HEK293 (cell line): Measurements from ENCODE around the gene PPP1R10.

ENCODE experiments used
- GLIS2 ChIP-seq: fragments of 450-650 bp; formaldehyde crosslinking; IDR thresholded peaks from 2 replicates; pipeline ENCODE4 v1.5.1; 2016; ENCODE audit warnings: missing biosample characterization, missing genetic modification characterization
- ZFHX2 ChIP-seq: fragments of 450-650 bp; formaldehyde crosslinking; conservative IDR thresholded peaks from 2 replicates; pipeline ENCODE4 v1.5.1; 2016; ENCODE audit warnings: missing biosample characterization, missing genetic modification characterization
- ZNF169 ChIP-seq: fragments of 450-650 bp; formaldehyde crosslinking; IDR thresholded peaks from 2 replicates; pipeline ENCODE4 v1.5.1; 2016; ENCODE audit warnings: missing biosample characterization, missing genetic modification characterization
- ZNF785 ChIP-seq: fragments of 450-650 bp; formaldehyde crosslinking; IDR thresholded peaks from 2 replicates; pipeline ENCODE4 v1.5.1; 2016; ENCODE audit warnings: missing biosample characterization, missing genetic modification characterization
- ZNF830 ChIP-seq: fragments of 450-650 bp; IDR thresholded peaks from 2 replicates; pipeline ENCODE4 v1.5.0; 2018; ENCODE audit warnings: missing biosample characterization, missing genetic modification characterization, low read depth, mild to moderate bottlenecking, moderate library complexity
- ZSCAN18 ChIP-seq: fragments of 450-650 bp; formaldehyde crosslinking; IDR thresholded peaks from 2 replicates; pipeline ENCODE4 v1.5.1; 2016; ENCODE audit warnings: missing biosample characterization, missing genetic modification characterization
- TF ChIP-seq, protein P1 (sequence below): fragments of 450-650 bp; formaldehyde crosslinking; IDR thresholded peaks from 2 replicates; pipeline ENCODE4 v1.5.1; 2016; ENCODE audit warnings: missing biosample characterization, missing genetic modification characterization
- TF ChIP-seq, protein P2 (sequence below): fragments of 450-650 bp; formaldehyde crosslinking; IDR thresholded peaks from 2 replicates; pipeline ENCODE4 v1.5.1; 2017; ENCODE audit warnings: missing biosample characterization, missing genetic modification characterization
- TF ChIP-seq, protein P3 (sequence below): fragments of 450-650 bp; formaldehyde crosslinking; IDR thresholded peaks from 2 replicates; pipeline ENCODE4 v1.5.1; 2016; ENCODE audit warnings: missing biosample characterization, missing genetic modification characterization
- TF ChIP-seq, protein P4 (sequence below): fragments of 450-650 bp; formaldehyde crosslinking; IDR thresholded peaks from 2 replicates; pipeline ENCODE4 v1.5.1; 2016; ENCODE audit warnings: missing biosample characterization, missing genetic modification characterization, borderline replicate concordance
- TF ChIP-seq, protein P5 (sequence below): fragments of 450-650 bp; formaldehyde crosslinking; IDR thresholded peaks from 2 replicates; pipeline ENCODE4 v1.5.1; 2017; ENCODE audit warnings: missing biosample characterization, missing genetic modification characterization

The PPP1R10 gene

DNA sequence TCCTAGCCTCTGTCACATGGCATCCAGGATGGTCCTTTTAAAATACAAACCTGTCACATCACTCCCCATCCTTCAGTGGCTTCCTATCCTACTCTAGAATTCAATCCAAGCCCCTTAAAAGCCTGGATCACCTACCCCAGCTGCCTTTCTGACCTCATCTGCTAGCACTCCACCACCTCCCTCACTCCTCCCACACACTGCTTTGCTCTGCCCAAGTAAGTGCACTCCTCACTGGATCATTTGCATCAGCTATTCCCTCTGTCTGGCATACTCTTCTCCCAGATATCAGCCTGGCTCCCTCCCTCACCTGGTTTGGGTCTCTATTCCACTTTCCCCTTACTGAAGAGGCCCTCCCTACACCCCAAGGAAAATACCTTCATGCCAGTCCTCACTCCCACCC lies 40.4 kb upstream of the PPP1R10 start (continued):
- TF ChIP-seq, protein P1, sequence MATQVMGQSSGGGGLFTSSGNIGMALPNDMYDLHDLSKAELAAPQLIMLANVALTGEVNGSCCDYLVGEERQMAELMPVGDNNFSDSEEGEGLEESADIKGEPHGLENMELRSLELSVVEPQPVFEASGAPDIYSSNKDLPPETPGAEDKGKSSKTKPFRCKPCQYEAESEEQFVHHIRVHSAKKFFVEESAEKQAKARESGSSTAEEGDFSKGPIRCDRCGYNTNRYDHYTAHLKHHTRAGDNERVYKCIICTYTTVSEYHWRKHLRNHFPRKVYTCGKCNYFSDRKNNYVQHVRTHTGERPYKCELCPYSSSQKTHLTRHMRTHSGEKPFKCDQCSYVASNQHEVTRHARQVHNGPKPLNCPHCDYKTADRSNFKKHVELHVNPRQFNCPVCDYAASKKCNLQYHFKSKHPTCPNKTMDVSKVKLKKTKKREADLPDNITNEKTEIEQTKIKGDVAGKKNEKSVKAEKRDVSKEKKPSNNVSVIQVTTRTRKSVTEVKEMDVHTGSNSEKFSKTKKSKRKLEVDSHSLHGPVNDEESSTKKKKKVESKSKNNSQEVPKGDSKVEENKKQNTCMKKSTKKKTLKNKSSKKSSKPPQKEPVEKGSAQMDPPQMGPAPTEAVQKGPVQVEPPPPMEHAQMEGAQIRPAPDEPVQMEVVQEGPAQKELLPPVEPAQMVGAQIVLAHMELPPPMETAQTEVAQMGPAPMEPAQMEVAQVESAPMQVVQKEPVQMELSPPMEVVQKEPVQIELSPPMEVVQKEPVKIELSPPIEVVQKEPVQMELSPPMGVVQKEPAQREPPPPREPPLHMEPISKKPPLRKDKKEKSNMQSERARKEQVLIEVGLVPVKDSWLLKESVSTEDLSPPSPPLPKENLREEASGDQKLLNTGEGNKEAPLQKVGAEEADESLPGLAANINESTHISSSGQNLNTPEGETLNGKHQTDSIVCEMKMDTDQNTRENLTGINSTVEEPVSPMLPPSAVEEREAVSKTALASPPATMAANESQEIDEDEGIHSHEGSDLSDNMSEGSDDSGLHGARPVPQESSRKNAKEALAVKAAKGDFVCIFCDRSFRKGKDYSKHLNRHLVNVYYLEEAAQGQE = no peak
- TF ChIP-seq ZNF169 (tag by site-specific recombination) (no peak), ZSCAN18 (no peak), GLIS2 (tag by site-specific recombination) (no peak), ZNF830 (no peak), ZFHX2 (tag by site-specific recombination) (peak; percentile 95), ZNF785 (tag by site-specific recombination) (no peak)
- TF ChIP-seq, protein P2, sequence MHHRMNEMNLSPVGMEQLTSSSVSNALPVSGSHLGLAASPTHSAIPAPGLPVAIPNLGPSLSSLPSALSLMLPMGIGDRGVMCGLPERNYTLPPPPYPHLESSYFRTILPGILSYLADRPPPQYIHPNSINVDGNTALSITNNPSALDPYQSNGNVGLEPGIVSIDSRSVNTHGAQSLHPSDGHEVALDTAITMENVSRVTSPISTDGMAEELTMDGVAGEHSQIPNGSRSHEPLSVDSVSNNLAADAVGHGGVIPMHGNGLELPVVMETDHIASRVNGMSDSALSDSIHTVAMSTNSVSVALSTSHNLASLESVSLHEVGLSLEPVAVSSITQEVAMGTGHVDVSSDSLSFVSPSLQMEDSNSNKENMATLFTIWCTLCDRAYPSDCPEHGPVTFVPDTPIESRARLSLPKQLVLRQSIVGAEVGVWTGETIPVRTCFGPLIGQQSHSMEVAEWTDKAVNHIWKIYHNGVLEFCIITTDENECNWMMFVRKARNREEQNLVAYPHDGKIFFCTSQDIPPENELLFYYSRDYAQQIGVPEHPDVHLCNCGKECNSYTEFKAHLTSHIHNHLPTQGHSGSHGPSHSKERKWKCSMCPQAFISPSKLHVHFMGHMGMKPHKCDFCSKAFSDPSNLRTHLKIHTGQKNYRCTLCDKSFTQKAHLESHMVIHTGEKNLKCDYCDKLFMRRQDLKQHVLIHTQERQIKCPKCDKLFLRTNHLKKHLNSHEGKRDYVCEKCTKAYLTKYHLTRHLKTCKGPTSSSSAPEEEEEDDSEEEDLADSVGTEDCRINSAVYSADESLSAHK = no peak
- TF ChIP-seq, protein P3, sequence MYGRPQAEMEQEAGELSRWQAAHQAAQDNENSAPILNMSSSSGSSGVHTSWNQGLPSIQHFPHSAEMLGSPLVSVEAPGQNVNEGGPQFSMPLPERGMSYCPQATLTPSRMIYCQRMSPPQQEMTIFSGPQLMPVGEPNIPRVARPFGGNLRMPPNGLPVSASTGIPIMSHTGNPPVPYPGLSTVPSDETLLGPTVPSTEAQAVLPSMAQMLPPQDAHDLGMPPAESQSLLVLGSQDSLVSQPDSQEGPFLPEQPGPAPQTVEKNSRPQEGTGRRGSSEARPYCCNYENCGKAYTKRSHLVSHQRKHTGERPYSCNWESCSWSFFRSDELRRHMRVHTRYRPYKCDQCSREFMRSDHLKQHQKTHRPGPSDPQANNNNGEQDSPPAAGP (tag by site-specific recombination) = no peak
- TF ChIP-seq, protein P4, sequence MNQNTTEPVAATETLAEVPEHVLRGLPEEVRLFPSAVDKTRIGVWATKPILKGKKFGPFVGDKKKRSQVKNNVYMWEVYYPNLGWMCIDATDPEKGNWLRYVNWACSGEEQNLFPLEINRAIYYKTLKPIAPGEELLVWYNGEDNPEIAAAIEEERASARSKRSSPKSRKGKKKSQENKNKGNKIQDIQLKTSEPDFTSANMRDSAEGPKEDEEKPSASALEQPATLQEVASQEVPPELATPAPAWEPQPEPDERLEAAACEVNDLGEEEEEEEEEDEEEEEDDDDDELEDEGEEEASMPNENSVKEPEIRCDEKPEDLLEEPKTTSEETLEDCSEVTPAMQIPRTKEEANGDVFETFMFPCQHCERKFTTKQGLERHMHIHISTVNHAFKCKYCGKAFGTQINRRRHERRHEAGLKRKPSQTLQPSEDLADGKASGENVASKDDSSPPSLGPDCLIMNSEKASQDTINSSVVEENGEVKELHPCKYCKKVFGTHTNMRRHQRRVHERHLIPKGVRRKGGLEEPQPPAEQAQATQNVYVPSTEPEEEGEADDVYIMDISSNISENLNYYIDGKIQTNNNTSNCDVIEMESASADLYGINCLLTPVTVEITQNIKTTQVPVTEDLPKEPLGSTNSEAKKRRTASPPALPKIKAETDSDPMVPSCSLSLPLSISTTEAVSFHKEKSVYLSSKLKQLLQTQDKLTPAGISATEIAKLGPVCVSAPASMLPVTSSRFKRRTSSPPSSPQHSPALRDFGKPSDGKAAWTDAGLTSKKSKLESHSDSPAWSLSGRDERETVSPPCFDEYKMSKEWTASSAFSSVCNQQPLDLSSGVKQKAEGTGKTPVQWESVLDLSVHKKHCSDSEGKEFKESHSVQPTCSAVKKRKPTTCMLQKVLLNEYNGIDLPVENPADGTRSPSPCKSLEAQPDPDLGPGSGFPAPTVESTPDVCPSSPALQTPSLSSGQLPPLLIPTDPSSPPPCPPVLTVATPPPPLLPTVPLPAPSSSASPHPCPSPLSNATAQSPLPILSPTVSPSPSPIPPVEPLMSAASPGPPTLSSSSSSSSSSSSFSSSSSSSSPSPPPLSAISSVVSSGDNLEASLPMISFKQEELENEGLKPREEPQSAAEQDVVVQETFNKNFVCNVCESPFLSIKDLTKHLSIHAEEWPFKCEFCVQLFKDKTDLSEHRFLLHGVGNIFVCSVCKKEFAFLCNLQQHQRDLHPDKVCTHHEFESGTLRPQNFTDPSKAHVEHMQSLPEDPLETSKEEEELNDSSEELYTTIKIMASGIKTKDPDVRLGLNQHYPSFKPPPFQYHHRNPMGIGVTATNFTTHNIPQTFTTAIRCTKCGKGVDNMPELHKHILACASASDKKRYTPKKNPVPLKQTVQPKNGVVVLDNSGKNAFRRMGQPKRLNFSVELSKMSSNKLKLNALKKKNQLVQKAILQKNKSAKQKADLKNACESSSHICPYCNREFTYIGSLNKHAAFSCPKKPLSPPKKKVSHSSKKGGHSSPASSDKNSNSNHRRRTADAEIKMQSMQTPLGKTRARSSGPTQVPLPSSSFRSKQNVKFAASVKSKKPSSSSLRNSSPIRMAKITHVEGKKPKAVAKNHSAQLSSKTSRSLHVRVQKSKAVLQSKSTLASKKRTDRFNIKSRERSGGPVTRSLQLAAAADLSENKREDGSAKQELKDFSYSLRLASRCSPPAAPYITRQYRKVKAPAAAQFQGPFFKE (tag by site-specific recombination) = no peak
- TF ChIP-seq, protein P5, sequence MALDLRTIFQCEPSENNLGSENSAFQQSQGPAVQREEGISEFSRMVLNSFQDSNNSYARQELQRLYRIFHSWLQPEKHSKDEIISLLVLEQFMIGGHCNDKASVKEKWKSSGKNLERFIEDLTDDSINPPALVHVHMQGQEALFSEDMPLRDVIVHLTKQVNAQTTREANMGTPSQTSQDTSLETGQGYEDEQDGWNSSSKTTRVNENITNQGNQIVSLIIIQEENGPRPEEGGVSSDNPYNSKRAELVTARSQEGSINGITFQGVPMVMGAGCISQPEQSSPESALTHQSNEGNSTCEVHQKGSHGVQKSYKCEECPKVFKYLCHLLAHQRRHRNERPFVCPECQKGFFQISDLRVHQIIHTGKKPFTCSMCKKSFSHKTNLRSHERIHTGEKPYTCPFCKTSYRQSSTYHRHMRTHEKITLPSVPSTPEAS (tag by site-specific recombination) = no peak
